Kidney tubule cell (primary cell): ENCODE measurements around the gene TCTN1.
A peak's percentile ranks its signal among the peaks of the same experiment; 100 is the strongest.

Experiments used
- DNase-seq: peaks from one replicate; pipeline ENCODE4 v3.0.0-alpha.2; 2018; ENCODE audit warnings: low spot score

TCTN1 gene

DNA sequence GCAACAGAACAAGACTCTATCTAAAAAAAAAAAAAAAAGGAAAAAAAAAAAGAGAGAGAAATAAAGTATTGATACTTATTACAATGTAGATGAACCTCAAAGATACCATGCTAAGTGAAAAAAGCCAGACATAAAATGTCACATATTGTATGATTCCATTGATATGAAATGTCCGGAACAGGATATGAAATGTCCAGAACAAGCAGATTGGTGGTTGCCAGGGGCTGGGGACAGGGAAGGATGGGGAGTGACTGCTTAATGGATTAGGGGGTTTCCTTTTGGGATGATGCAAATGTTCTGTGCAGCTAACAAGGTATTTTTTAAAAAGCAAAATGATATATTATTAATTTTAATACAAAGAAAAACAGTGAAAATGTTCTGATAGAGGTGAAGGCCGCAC, 70.0 kb downstream of the TCTN1 start:
- DNase-seq = no peak

GRCh38 chr12:110684312-110684836, 70.4 kb downstream of the TCTN1 start:
- no peak for DNase-seq

- no peak for DNase-seq
These were observed 72.5 kb downstream of the TCTN1 start for GRCh38 chr12:110686294-110686903.

- DNase-seq = no peak
These were observed 73.7 kb downstream of the TCTN1 start for GRCh38 chr12:110687396-110688169.

- DNase-seq = no peak
These were observed 74.7 kb downstream of the TCTN1 start, which contains the start of gene HVCN1 for GRCh38 chr12:110688446-110689280. Gene HVCN1 (minus strand): TSS chr12:110689115. CDS start chr12:110683245, 5,870 bp downstream.

DNA sequence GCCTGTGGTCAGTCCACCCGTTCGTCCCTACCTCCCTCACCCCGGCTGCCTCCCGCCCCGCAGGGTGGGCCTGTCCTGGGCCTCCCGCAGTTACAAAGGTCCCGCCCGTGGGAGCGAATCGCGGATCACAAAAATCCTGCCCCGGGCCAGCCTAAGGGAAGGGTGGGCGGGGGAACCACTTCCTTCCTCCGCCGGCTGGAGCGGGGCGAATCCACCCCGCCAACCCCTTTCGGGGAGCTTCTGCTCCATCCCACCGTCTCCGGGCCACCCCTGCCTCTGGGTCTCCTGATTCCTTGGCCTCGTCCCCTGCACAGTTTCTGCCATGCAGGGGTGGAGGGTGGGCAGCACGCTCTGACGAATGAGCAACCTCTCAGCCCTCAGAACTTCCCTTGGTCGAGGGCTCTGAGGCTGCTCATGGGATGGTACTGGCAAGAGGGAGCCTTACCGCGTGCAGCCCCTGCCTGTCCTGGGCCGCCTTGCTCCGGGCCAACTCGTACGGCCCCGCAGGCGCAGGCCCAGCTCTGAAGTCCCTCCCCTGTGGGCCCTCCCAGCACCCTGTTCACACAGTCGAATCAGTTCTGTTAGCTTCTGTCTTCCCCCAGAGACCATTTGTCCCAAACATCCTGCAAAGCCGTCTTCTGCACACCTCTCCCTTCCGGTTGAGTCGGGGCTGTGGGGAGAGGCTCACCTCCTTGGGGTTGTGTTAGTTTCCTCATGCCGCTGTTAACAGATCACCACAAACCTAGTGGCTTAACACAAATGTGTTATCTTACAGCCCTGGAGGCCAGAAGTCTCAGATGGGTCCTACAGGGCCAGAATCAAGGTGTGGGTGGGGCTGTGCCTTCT, 75.6 kb downstream of the TCTN1 start:
- DNase-seq = no peak

GRCh38 chr12:110690127-110690430, 76.2 kb downstream of the TCTN1 start:
- DNase-seq = no peak

DNA sequence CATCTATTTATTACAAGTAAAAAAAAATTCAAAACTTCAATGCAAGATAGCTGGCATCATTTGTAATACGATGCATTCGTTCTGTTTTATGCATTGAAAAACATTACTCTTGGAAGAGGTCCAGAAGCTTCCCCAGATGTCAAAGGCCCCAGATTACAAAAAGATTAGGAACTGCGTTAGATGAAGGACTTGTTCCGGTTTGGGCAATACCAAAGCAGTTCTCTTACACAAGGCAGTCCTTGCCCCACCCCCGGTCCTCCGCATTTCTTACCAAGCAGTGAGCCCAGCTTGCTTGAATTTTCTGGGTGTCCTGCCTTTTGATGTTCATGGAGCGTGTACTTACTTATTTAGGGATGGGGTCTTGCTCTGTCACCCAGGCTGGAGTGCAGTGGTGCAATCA, 79.8 kb downstream of the TCTN1 start:
- no peak for DNase-seq

GRCh38 chr12:110694330-110694901, 80.5 kb downstream of the TCTN1 start:
- DNase-seq = no peak

- no peak for DNase-seq
These were observed 82.4 kb downstream of the TCTN1 start for GRCh38 chr12:110696283-110696682.

GRCh38 chr12:110697236-110697635, 83.3 kb downstream of the TCTN1 start:
- DNase-seq = no peak

DNA sequence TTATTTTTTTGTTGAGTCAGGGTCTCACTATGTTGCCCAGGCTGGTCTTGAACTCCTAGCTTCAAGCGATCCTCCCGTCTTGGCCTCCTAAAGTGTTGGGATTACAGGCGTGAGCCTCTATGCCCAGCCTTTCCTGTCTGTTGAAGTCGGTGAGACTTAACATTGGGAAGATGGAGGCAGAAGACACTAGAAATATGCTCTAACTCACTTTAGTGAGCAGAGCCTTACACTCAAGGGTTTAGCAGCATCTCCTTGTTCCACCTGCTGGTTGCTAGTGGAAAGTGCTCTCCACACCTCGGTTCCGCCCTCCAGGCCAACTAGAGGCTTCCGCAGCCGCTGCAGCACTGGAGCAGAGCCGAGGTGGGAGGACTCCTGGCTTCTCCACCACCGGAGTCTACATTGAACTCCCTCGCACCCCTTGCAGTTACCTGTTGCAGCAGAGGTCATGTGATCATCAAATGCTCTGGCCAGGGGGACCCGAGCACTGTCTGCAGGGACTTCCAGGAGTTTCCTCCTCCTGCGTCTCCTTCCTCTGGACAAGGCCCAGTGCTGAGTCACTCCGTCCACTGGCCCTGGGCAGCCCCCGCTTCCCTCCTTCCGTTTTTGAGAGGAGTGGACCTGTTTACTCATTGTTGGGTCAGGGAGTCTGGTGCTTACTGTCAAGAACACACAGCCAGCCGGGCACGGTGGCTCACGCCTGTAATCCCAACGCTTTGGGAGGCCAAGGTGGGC, 84.4 kb downstream of the TCTN1 start:
- DNase-seq = peak; percentile 85
